K562 (cell line): ENCODE results near the gene SLC16A6. TPM values are rescaled to one million over a fixed set of nuclear protein-coding genes. Genes with fewer than 3 reads are reported as not detected.

Source experiments
- ATAC-seq: fragments of 200-7000 bp; cut with Tn5 transposase; 3 replicates; pipeline ENCODE4 v1.9.1; 2020; ENCODE audit warnings: moderate library complexity
- BruUV-seq: library from RNA; stranded (reverse); fragments of 400-500 nt; replicated peaks from 2 replicates; lab custom pipeline; 2021; lab: Mats Ljungman, UMichigan
- CTCF ChIA-PET: fragments of 300-600 bp; formaldehyde crosslinking; extraction: SDS; loops from one replicate; lab custom pipeline; 2021; ENCODE audit warnings: low intra/inter-chr PET ratio; lab: Yijun Ruan, JAX
- POLR2A ChIA-PET: fragments of 300-600, 350-650 bp; sonication (Branson Sonifier 250); formaldehyde crosslinking; extraction: SDS; loops from one replicate; lab custom pipeline; 2021; ENCODE audit warnings: antibody characterized with exemption, inconsistent platforms; lab: Yijun Ruan, JAX
- DNase-seq, 4 experiments: peaks; one replicate each; pipeline versions ENCODE4 v3.0.0 to v3.0.0-alpha.2; 2011 to 2018; ENCODE audit warnings: low spot score in 3 of 4, mixed read lengths in 3 of 4; ENCODE audit errors: extremely low read depth in 1 of 4
- FAIRE-seq: peaks from 2 replicates; lab custom pipeline; 2011; peaks lifted over from hg19 to GRCh38; lab: Jason Lieb, UNC
- H2AFZ ChIP-seq: 2 replicates; pipeline ENCODE4 v1.6.0; 2011; ENCODE audit warnings: low read depth, low read length, control low read depth, inconsistent platforms
- H3K27ac ChIP-seq: fragments of 200-600 bp; 3 replicates; pipeline ENCODE4 v1.8.0; 2011; ENCODE audit warnings: low read depth, mild to moderate bottlenecking, control low read depth, inconsistent platforms, low read length, moderate library complexity, mixed read lengths; ENCODE audit errors: extremely low read depth
- H3K27me3 ChIP-seq, 2 experiments: fragments of 300-600 bp in 1 of 2; 2 replicates in 1 of 2; 3 replicates in 1 of 2; pipeline versions ENCODE4 v1.6.0 to v1.8.0; 2011; ENCODE audit warnings: inconsistent platforms in 2 of 2, low read length in 2 of 2, mild to moderate bottlenecking in 1 of 2, mixed read lengths in 1 of 2, moderate library complexity in 1 of 2; ENCODE audit not compliant: control insufficient read depth in 2 of 2, insufficient read depth in 2 of 2
- H3K36me3 ChIP-seq: fragments of 300-600 bp; 3 replicates; pipeline ENCODE4 v1.8.0; 2011; ENCODE audit warnings: mild to moderate bottlenecking, low read length, inconsistent platforms; ENCODE audit not compliant: control insufficient read depth, insufficient read depth
- H3K4me1 ChIP-seq, 2 experiments: fragments of 200-600 bp in 1 of 2; replicated peaks in 1 of 2; 2 replicates in 1 of 2; 3 replicates in 1 of 2; pipeline versions ENCODE4 v1.5.1 to v1.8.0; 2011; ENCODE audit warnings: inconsistent platforms in 2 of 2, low read length in 2 of 2, mild to moderate bottlenecking in 1 of 2, mixed read lengths in 1 of 2, moderate library complexity in 1 of 2; ENCODE audit not compliant: control insufficient read depth in 2 of 2, insufficient read depth in 2 of 2
- H3K4me2 ChIP-seq: 2 replicates; pipeline ENCODE4 v1.6.1; 2011; ENCODE audit warnings: low read length, control low read depth, inconsistent platforms, mixed read lengths; ENCODE audit not compliant: insufficient read depth
- H3K4me3 ChIP-seq: fragments of 200-600 bp; sonication (generic), shearing (Covaris generic); 2 replicates; pipeline ENCODE4 v1.5.1; 2016; ENCODE audit warnings: control low read depth, inconsistent platforms
- H3K79me2 ChIP-seq: fragments of 200-600 bp; 3 replicates; pipeline ENCODE4 v1.8.0; 2011; ENCODE audit warnings: low read length, inconsistent platforms; ENCODE audit not compliant: control insufficient read depth, insufficient read depth
- H3K9ac ChIP-seq, 2 experiments: 2 replicates each; pipeline versions ENCODE4 v1.6.0 to v1.6.1; 2011; ENCODE audit warnings: low read depth in 2 of 2, low read length in 2 of 2, control low read depth in 1 of 2, inconsistent platforms in 1 of 2, mild to moderate bottlenecking in 1 of 2, mixed read lengths in 1 of 2; ENCODE audit not compliant: insufficient read depth in 1 of 2
- H3K9me1 ChIP-seq: one replicate; pipeline ENCODE4 v1.6.0; 2011; ENCODE audit warnings: inconsistent platforms, mild to moderate bottlenecking, low read length, moderate library complexity; ENCODE audit not compliant: control insufficient read depth, insufficient read depth
- H3K9me3 ChIP-seq: replicated peaks from 2 replicates; pipeline ENCODE4 v1.5.1; 2011; ENCODE audit warnings: low read depth, low read length, inconsistent platforms; ENCODE audit not compliant: control insufficient read depth, insufficient read depth
- H4K20me1 ChIP-seq: replicated peaks from 2 replicates; pipeline ENCODE4 v1.6.1; 2011; ENCODE audit warnings: low read length, inconsistent platforms, mixed read lengths; ENCODE audit not compliant: control insufficient read depth, insufficient read depth
- CHCHD3 ChIP-seq: fragments of 250-450 bp; sonication (Bioruptor Pico); IDR thresholded peaks from 2 replicates; pipeline ENCODE4 v2.1.2; 2022; ENCODE audit warnings: mild to moderate bottlenecking
- CLOCK ChIP-seq: fragments of 250-450 bp; sonication (Bioruptor Pico); IDR thresholded peaks from 2 replicates; pipeline ENCODE4 v1.4.0; 2020; ENCODE audit warnings: mild to moderate bottlenecking, moderate library complexity, borderline replicate concordance
- CREB5 ChIP-seq: fragments of 250-450 bp; sonication (Bioruptor Pico); IDR thresholded peaks from 2 replicates; pipeline ENCODE4 v1.5.0; 2020; ENCODE audit warnings: mild to moderate bottlenecking
- DACH1 ChIP-seq: fragments of 450-650 bp; IDR thresholded peaks from 2 replicates; pipeline ENCODE4 v1.6.1; 2018; ENCODE audit not compliant: partially characterized antibody
- DPF2 ChIP-seq: fragments of 450-650 bp; IDR thresholded peaks from 2 replicates; pipeline ENCODE4 v1.6.1; 2016
- HMGN3 ChIP-seq: IDR thresholded peaks from 2 replicates; pipeline ENCODE4 v1.6.1; 2011; ENCODE audit warnings: borderline replicate concordance, low read depth, mild to moderate bottlenecking, mixed read lengths, low read length; ENCODE audit not compliant: insufficient read length; ENCODE audit errors: extremely low read depth
- MIER1 ChIP-seq: fragments of 450-650 bp; IDR thresholded peaks from 2 replicates; pipeline ENCODE4 v1.6.1; 2016; ENCODE audit warnings: antibody characterized with exemption, mild to moderate bottlenecking, low read depth
- ZBTB9 ChIP-seq: fragments of 450-650 bp; formaldehyde crosslinking; IDR thresholded peaks from 2 replicates; pipeline ENCODE4 v1.4.0; 2020; ENCODE audit warnings: mild to moderate bottlenecking, moderate library complexity
- ZNF174 ChIP-seq: fragments of 250-450 bp; sonication (Bioruptor Pico); IDR thresholded peaks from 2 replicates; pipeline ENCODE4 v1.4.0; 2020; ENCODE audit warnings: mild to moderate bottlenecking
- ZNF197 ChIP-seq: fragments of 200-800 bp; sonication (Bioruptor generic); IDR thresholded peaks from 2 replicates; pipeline ENCODE4 v1.6.1; 2016; ENCODE audit warnings: low read depth, missing genetic modification characterization, missing compliant biosample characterization
- ZNF316 ChIP-seq: fragments of 450-650 bp; IDR thresholded peaks from 2 replicates; pipeline ENCODE4 v1.6.1; 2016
- WGBS: fragments of 100-300 bp; shearing (Covaris generic); methylation state at CpG from one replicate; pipeline ENCODE4 v1.1.6; 2016; ENCODE audit warnings: low coverage, mixed read lengths; ENCODE audit not compliant: insufficient coverage; ENCODE audit errors: missing lambda C conversion rate; 5-methylcytosine and 5-hydroxymethylcytosine counted together
- in situ Hi-C: fragments of 300-500 bp; cut with MboI; formaldehyde crosslinking; loops from 4 replicates; pipeline ENCODE4 v1.15.0; 2018; ENCODE audit warnings: inconsistent platforms, mixed read lengths
- intact Hi-C: fragments of 100-400 bp; cut with micrococcal nuclease; formaldehyde crosslinking; loops from 2 replicates; pipeline ENCODE4 v1.14.2; 2022
- polyA plus RNA-seq, 8 experiments: library from polyadenylated mRNA; depleted of rRNA in 4 of 8; stranded (reverse) in 5 of 8; unstranded in 3 of 8; fragments of >200 nt; fragmentation: Nextera tagmentation in 2 of 8; fragmentation: Illumina TruSeq in 1 of 8; extraction: Ambion mirVana in 2 of 8; extraction: Trizol in 1 of 8; gene quantifications; 2 replicates each; pipeline versions ENCODE4 v1.2.1 to v1.2.3, GENCODE V29; 2011 to 2014; ENCODE audit warnings: inconsistent platforms in 1 of 8, missing spikeins in 1 of 8
- total RNA-seq, 7 experiments: library from RNA; depleted of rRNA in 6 of 7; stranded (reverse); fragments of >200 nt in 6 of 7; fragmentation: Illumina TruSeq in 2 of 7; extraction: Trizol in 2 of 7; gene quantifications; 2 replicates each; pipeline versions ENCODE4 v1.2.1 to v1.2.3, GENCODE V29; 2011 to 2021; ENCODE audit warnings: low replicate concordance in 1 of 7

The SLC16A6 gene
- total and polyA plus RNA-seq, 9 of the 15 experiments (the other 6 are each of a cell fraction or from before 2014, with no cell fraction given), result 0.05 to 0.31 (median 0.15) TPM

- FAIRE-seq (no peak), DNase-seq (no peak), ATAC-seq (no peak)
- Histone ChIP-seq H2AFZ (no peak overlapping the region), H3K4me1 (no peaks in the 10 kb centered on the region), H3K27ac (no peak overlapping the region), H3K9me3 (no peaks in the 10 kb centered on the region), H4K20me1 (no peaks in the 10 kb centered on the region), H3K4me3 (no peak overlapping the region), H3K27me3 (peaks cover 10 to 30% of the 10 kb centered on the region in 2 experiments), H3K36me3 (no peaks in the 10 kb centered on the region), H3K79me2 (no peaks in the 10 kb centered on the region), H3K4me2 (no peak overlapping the region), H3K9ac (no peak overlapping the region), H3K9me1 (no peaks in the 10 kb centered on the region)
- CTCF ChIA-PET, result no interaction called here
- in situ Hi-C loops (no loop called here), intact Hi-C loops (no loop called here)
- 3% methylated on average over 10 of the region's 10 CpGs for WGBS
- BruUV-seq, result no TSS peak
- TF ChIP-seq HMGN3 (no peak), ZNF316 (no peak), MIER1 (no peak), ZNF197 (CRISPR knock-in tag) (no peak)
- POLR2A ChIA-PET, result interaction anchor here (0.5 to 1.4 kb wide), 3 partner anchors 10 to 36 kb away, joined by 3 to 7 read pairs (median 4); no protein-coding TSS in a partner anchor
Observed at GRCh38 chr17:68302066-68302564, 11.2 kb upstream of the SLC16A6 start.

GRCh38 chr17:68301438-68301959 is 10.6 kb upstream of the SLC16A6 start:
- ATAC-seq (no peak), FAIRE-seq (no peak), DNase-seq (no peak)
- Histone ChIP-seq H3K4me2 (no peak overlapping the region), H4K20me1 (no peaks in the 10 kb centered on the region), H3K27ac (no peak overlapping the region), H3K36me3 (no peaks in the 10 kb centered on the region), H3K4me3 (no peak overlapping the region), H3K9ac (no peak overlapping the region), H3K9me3 (no peaks in the 10 kb centered on the region), H3K9me1 (no peaks in the 10 kb centered on the region), H2AFZ (no peak overlapping the region), H3K4me1 (no peaks in the 10 kb centered on the region), H3K79me2 (no peaks in the 10 kb centered on the region), H3K27me3 (peaks cover 14 to 28% of the 10 kb centered on the region in 2 experiments)
- WGBS, result 3% methylated on average over 9 of the region's 9 CpGs
- in situ Hi-C loops (no loop called here), intact Hi-C loops (no loop called here)
- ChIA-PET CTCF (no interaction called here), POLR2A (interaction anchor here (0.5 to 1.4 kb wide), 3 partner anchors 9 to 37 kb away, joined by 3 to 7 read pairs (median 4); no protein-coding TSS in a partner anchor)
- BruUV-seq, result no TSS peak
- TF ChIP-seq ZNF174 (CRISPR knock-in tag) (no peak), DPF2 (no peak), DACH1 (no peak), ZBTB9 (CRISPR knock-in tag) (no peak), CREB5 (no peak), CLOCK (CRISPR knock-in tag) (no peak), CHCHD3 (CRISPR knock-in tag) (no peak)
